Adrenal gland (tissue), 5 donors: ENCODE measurements around the gene MINK1.

Source experiments
- POLR2A ChIP-seq, 2 donors: fragments of 450-650 bp; IDR thresholded peaks; one replicate each; pipeline ENCODE4 v1.6.1; 2017; ENCODE audit warnings: antibody characterized with exemption in 2 of 2, mild to moderate bottlenecking in 2 of 2, moderate library complexity in 1 of 2
- TF ChIP-seq, protein P1 (sequence below), 6 experiments: fragments of 450-650 bp in 4 of 6; fragments of 200-600 bp in 2 of 6; sonication (generic) in 1 of 6; IDR thresholded peaks; 1 replicate in 5 of 6; 2 replicates in 1 of 6; pipeline versions ENCODE4 v1.5.1 to v1.8.0; 2016 to 2021; ENCODE audit warnings: antibody characterized with exemption in 6 of 6, mild to moderate bottlenecking in 2 of 6, moderate library complexity in 1 of 6
- donor health status: DM: no; HTN: no; CAD: no.

DNA sequence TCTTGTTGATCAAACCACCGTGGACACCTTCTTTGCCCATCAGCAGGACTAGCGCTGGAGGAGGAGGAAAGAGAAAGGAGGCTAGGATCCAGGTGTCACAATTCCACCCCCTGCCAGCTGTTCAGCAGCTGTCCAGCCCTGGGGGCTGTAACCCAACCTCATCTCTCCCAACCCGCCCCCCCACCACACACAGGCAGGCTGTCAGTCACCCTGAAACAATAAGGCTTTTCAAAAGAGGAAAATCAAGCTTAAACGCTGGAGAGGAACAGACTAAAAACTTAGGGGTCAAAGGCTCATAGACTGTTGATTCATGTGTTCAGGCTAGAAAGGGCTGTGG, 112.8 kb downstream of the MINK1 start:
- TF ChIP-seq, protein P1, sequence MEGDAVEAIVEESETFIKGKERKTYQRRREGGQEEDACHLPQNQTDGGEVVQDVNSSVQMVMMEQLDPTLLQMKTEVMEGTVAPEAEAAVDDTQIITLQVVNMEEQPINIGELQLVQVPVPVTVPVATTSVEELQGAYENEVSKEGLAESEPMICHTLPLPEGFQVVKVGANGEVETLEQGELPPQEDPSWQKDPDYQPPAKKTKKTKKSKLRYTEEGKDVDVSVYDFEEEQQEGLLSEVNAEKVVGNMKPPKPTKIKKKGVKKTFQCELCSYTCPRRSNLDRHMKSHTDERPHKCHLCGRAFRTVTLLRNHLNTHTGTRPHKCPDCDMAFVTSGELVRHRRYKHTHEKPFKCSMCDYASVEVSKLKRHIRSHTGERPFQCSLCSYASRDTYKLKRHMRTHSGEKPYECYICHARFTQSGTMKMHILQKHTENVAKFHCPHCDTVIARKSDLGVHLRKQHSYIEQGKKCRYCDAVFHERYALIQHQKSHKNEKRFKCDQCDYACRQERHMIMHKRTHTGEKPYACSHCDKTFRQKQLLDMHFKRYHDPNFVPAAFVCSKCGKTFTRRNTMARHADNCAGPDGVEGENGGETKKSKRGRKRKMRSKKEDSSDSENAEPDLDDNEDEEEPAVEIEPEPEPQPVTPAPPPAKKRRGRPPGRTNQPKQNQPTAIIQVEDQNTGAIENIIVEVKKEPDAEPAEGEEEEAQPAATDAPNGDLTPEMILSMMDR (IDR thresholded peaks at IDR 0.05) = no peak
- TF ChIP-seq POLR2A (IDR thresholded peaks at IDR 0.05) = no peak
